ENCODE measurements around the gene GGNBP2.

- TF ChIP-seq CTCF (IDR thresholded peaks at IDR 0.05) = no peak
- no peak for TF ChIP-seq POLR2A (IDR thresholded peaks at IDR 0.05)
These were observed at the start of gene GGNBP2 for GRCh38 chr17:36544307-36545076.
